H1 (cell line): ENCODE data around the gene TSSC4. TPM values are rescaled to one million over a fixed set of nuclear protein-coding genes. Genes with fewer than 3 reads are reported as not detected.

Experiments used
- CTCF ChIA-PET: fragments of 300-600 bp; sonication (Branson Sonifier 250); formaldehyde crosslinking; loops from one replicate; lab custom pipeline; 2021; ENCODE audit not compliant: partially characterized antibody; lab: Charles Lee
- POLR2A ChIA-PET: fragments of 300-600 bp; sonication (Branson Sonifier 250); formaldehyde crosslinking; loops from one replicate; lab custom pipeline; 2021; ENCODE audit warnings: inconsistent platforms; ENCODE audit not compliant: partially characterized antibody; lab: Charles Lee
- DNase-seq, 2 experiments: peaks; one replicate each; pipeline versions ENCODE4 v3.0.0 to v3.0.0-alpha.2; 2010 to 2022; ENCODE audit warnings: low spot score in 2 of 2, low read depth in 1 of 2, mixed read lengths in 1 of 2
- FAIRE-seq: peaks from 2 replicates; lab custom pipeline; 2011; peaks lifted over from hg19 to GRCh38; lab: Jason Lieb, UNC
- H2AFZ ChIP-seq: 2 replicates; pipeline ENCODE4 v1.8.1; 2012; ENCODE audit warnings: low read length, inconsistent platforms
- H2AK5ac ChIP-seq: 2 replicates; pipeline ENCODE4 v1.6.1; 2013; ENCODE audit warnings: low read depth, low read length
- H2BK120ac ChIP-seq: replicated peaks from 2 replicates; pipeline ENCODE3; 2013; ENCODE audit warnings: low read depth, low read length, inconsistent platforms
- H2BK12ac ChIP-seq: 2 replicates; pipeline ENCODE4 v1.6.1; 2013; ENCODE audit warnings: low read depth, low read length
- H2BK15ac ChIP-seq: 2 replicates; pipeline ENCODE4 v1.6.1; 2013; ENCODE audit warnings: low read length
- H2BK20ac ChIP-seq: 2 replicates; pipeline ENCODE4 v1.6.1; 2013; ENCODE audit warnings: low read length
- H2BK5ac ChIP-seq: 2 replicates; pipeline ENCODE4 v1.6.1; 2013; ENCODE audit warnings: low read depth, low read length
- H3K14ac ChIP-seq: 2 replicates; pipeline ENCODE4 v1.6.1; 2013; ENCODE audit warnings: inconsistent platforms; ENCODE audit not compliant: insufficient read length
- H3K18ac ChIP-seq: 2 replicates; pipeline ENCODE4 v1.6.1; 2013; ENCODE audit warnings: low read length; ENCODE audit errors: extremely low read depth
- H3K23ac ChIP-seq: 2 replicates; pipeline ENCODE4 v1.6.1; 2013; ENCODE audit warnings: inconsistent platforms; ENCODE audit not compliant: insufficient read length
- H3K23me2 ChIP-seq: 2 replicates; pipeline ENCODE4 v1.6.1; 2013; ENCODE audit warnings: low read depth, low read length
- H3K27ac ChIP-seq: 2 replicates; pipeline ENCODE4 v1.6.1; 2011; ENCODE audit warnings: low read depth, low read length, inconsistent platforms
- H3K27me3 ChIP-seq, 4 experiments: replicated peaks in 1 of 4; 1 replicate in 1 of 4; 2 replicates in 3 of 4; pipeline versions ENCODE4 v1.6.1 to v1.8.1; 2011 to 2013; ENCODE audit warnings: low read length in 3 of 4, mild to moderate bottlenecking in 3 of 4, inconsistent platforms in 2 of 4, mixed read lengths in 2 of 4, moderate library complexity in 1 of 4; ENCODE audit not compliant: control insufficient read depth in 3 of 4, insufficient read depth in 3 of 4; ENCODE audit errors: extremely low read depth in 1 of 4
- H3K36me3 ChIP-seq, 4 experiments: 2 replicates each; pipeline versions ENCODE4 v1.6.1 to v1.8.1; 2011 to 2013; ENCODE audit warnings: mild to moderate bottlenecking in 4 of 4, low read length in 3 of 4, moderate library complexity in 2 of 4, control low read depth in 1 of 4, inconsistent platforms in 1 of 4; ENCODE audit not compliant: insufficient read depth in 4 of 4, control insufficient read depth in 2 of 4
- H3K4ac ChIP-seq: replicated peaks from 2 replicates; pipeline ENCODE3; 2013; ENCODE audit warnings: low read length, low read depth, mixed read lengths, inconsistent platforms; ENCODE audit not compliant: insufficient read length
- H3K4me1 ChIP-seq, 4 experiments: replicated peaks in 1 of 4; 1 replicate in 1 of 4; 2 replicates in 3 of 4; pipeline versions ENCODE4 v1.6.1 to v1.8.1; 2011 to 2013; ENCODE audit warnings: low read length in 3 of 4, inconsistent platforms in 2 of 4, mixed read lengths in 1 of 4; ENCODE audit not compliant: insufficient read depth in 4 of 4, control insufficient read depth in 3 of 4
- H3K4me2 ChIP-seq, 2 experiments: 2 replicates each; pipeline versions ENCODE4 v1.6.1 to v1.8.1; 2011 to 2013; ENCODE audit warnings: low read depth in 2 of 2, low read length in 2 of 2, control low read depth in 1 of 2, inconsistent platforms in 1 of 2, mild to moderate bottlenecking in 1 of 2; ENCODE audit not compliant: insufficient read depth in 1 of 2
- H3K4me3 ChIP-seq, 4 experiments: fragments of 200-600, 300-600 bp in 1 of 4; sonication (generic), shearing (Covaris generic), sonication (Bioruptor Twin) in 1 of 4; 2 replicates each; pipeline versions ENCODE4 v1.5.1 to v1.8.1; 2011 to 2016; ENCODE audit warnings: low read length in 4 of 4, low read depth in 3 of 4, control low read depth in 2 of 4, inconsistent platforms in 2 of 4, mild to moderate bottlenecking in 2 of 4, mixed read lengths in 1 of 4, moderate library complexity in 1 of 4; ENCODE audit not compliant: insufficient read depth in 2 of 4; ENCODE audit errors: extremely low read depth in 1 of 4
- H3K56ac ChIP-seq: replicated peaks from 2 replicates; pipeline ENCODE3; 2013; ENCODE audit warnings: low read depth, mild to moderate bottlenecking, mixed read lengths, low read length, inconsistent platforms; ENCODE audit not compliant: insufficient read length
- H3K79me1 ChIP-seq: 2 replicates; pipeline ENCODE4 v1.6.1; 2013; ENCODE audit warnings: low read depth, low read length, control low read depth
- H3K79me2 ChIP-seq, 2 experiments: 2 replicates each; pipeline versions ENCODE4 v1.6.1 to v1.8.1; 2012 to 2013; ENCODE audit warnings: low read length in 2 of 2, mild to moderate bottlenecking in 2 of 2, inconsistent platforms in 1 of 2; ENCODE audit not compliant: insufficient read depth in 2 of 2, control insufficient read depth in 1 of 2
- H3K9ac ChIP-seq, 4 experiments: replicated peaks in 1 of 4; 1 replicate in 1 of 4; 2 replicates in 3 of 4; pipeline versions ENCODE4 v1.6.1 to v1.8.1; 2011 to 2013; ENCODE audit warnings: low read depth in 3 of 4, low read length in 3 of 4, control low read depth in 2 of 4, mild to moderate bottlenecking in 2 of 4, moderate library complexity in 2 of 4, inconsistent platforms in 1 of 4; ENCODE audit errors: extremely low read depth in 1 of 4
- H3K9me3 ChIP-seq, 2 experiments: 2 replicates each; pipeline versions ENCODE4 v1.6.1 to v1.8.1; 2012 to 2013; ENCODE audit warnings: mild to moderate bottlenecking in 2 of 2, moderate library complexity in 2 of 2, control low read depth in 1 of 2, inconsistent platforms in 1 of 2, low read depth in 1 of 2, low read length in 1 of 2, mixed read lengths in 1 of 2; ENCODE audit not compliant: insufficient read depth in 2 of 2
- H4K20me1 ChIP-seq, 2 experiments: replicated peaks in 1 of 2; 2 replicates each; pipeline versions ENCODE3 to v1.8.1; 2011 to 2013; ENCODE audit warnings: inconsistent platforms in 2 of 2, low read length in 2 of 2, mild to moderate bottlenecking in 1 of 2; ENCODE audit not compliant: insufficient read depth in 2 of 2, control insufficient read depth in 1 of 2
- H4K5ac ChIP-seq: 2 replicates; pipeline ENCODE4 v1.6.1; 2013; ENCODE audit warnings: low read length, low read depth, mixed read lengths, inconsistent platforms; ENCODE audit not compliant: insufficient read length
- H4K8ac ChIP-seq: 2 replicates; pipeline ENCODE4 v1.8.0; 2013; ENCODE audit warnings: mild to moderate bottlenecking, moderate library complexity, low read length, inconsistent platforms; ENCODE audit not compliant: insufficient read depth; ENCODE audit errors: extremely low read depth
- H4K91ac ChIP-seq: replicated peaks from 2 replicates; pipeline ENCODE3; 2013; ENCODE audit warnings: low read length, mixed read lengths, inconsistent platforms; ENCODE audit not compliant: insufficient read length
- ATF3 ChIP-seq: IDR thresholded peaks from 2 replicates; pipeline ENCODE4 v1.6.1; 2011; ENCODE audit warnings: low read depth, mild to moderate bottlenecking, low read length; ENCODE audit not compliant: insufficient read depth
- BACH1 ChIP-seq: IDR thresholded peaks from 2 replicates; pipeline ENCODE4 v1.6.1; 2012; ENCODE audit warnings: low read length, improper control_type of control experiment
- CBX5 ChIP-seq: fragments of 300-800, 300-1000 bp; sonication (generic); IDR thresholded peaks from 2 replicates; pipeline ENCODE4 v1.7.1; 2016; ENCODE audit warnings: antibody characterized with exemption, low read length, low read depth
- CBX8 ChIP-seq: fragments of 300-800, 300-1000 bp; sonication (generic); IDR thresholded peaks from 2 replicates; pipeline ENCODE4 v1.7.1; 2016; ENCODE audit warnings: low read depth, low read length, borderline replicate concordance
- JUN ChIP-seq: IDR thresholded peaks from 2 replicates; pipeline ENCODE4 v1.6.1; 2011; ENCODE audit warnings: low read depth, mild to moderate bottlenecking, improper control_type of control experiment, low read length
- JUND ChIP-seq: IDR thresholded peaks from 2 replicates; pipeline ENCODE4 v1.6.1; 2011; ENCODE audit warnings: mild to moderate bottlenecking, improper control_type of control experiment, low read length
- KDM5A ChIP-seq: fragments of 200-600 bp; IDR thresholded peaks from 2 replicates; pipeline ENCODE4 v1.7.1; 2012; ENCODE audit warnings: mild to moderate bottlenecking, low read length, inconsistent platforms, mixed read lengths
- RFX5 ChIP-seq: IDR thresholded peaks from 2 replicates; pipeline ENCODE4 v1.6.1; 2011; ENCODE audit warnings: low read depth, low read length, improper control_type of control experiment, borderline replicate concordance
- SP1 ChIP-seq: IDR thresholded peaks from 2 replicates; pipeline ENCODE4 v1.6.1; 2011; ENCODE audit warnings: low read depth, low read length
- WGBS, 2 experiments: shearing (Covaris generic) in 1 of 2; methylation state at CpG; one replicate each; pipeline versions ENCODE4 v1.1.6 to v1.1.7; 2013 to 2015; ENCODE audit warnings: low lambda C conversion rate in 2 of 2, mixed read lengths in 2 of 2, inconsistent platforms in 1 of 2, low coverage in 1 of 2, missing lambda C conversion rate in 1 of 2; ENCODE audit not compliant: insufficient replicate concordance in 2 of 2, insufficient coverage in 1 of 2, insufficient read length in 1 of 2; ENCODE audit errors: extremely low coverage in 1 of 2, missing lambda C conversion rate in 1 of 2; 5-methylcytosine and 5-hydroxymethylcytosine counted together
- polyA plus RNA-seq, 7 experiments: library from polyadenylated mRNA; depleted of rRNA in 3 of 7; stranded (reverse) in 5 of 7; unstranded in 2 of 7; fragments of >200 nt in 5 of 7; fragments of 200-250 nt in 2 of 7; gene quantifications; 1 replicate in 5 of 7; 2 replicates in 1 of 7; 4 replicates in 1 of 7; pipeline versions ENCODE4 v1.2.1 to v1.2.3, GENCODE V29; 2011 to 2013; ENCODE audit warnings: missing spikeins in 2 of 7, mixed read lengths in 2 of 7
- total RNA-seq: library from RNA; stranded (reverse); fragmentation: NEBNext Ultra II Directional; extraction: Animal tissue kit (Norgen Biotek cat#: 25700); gene quantifications from 2 replicates; pipeline ENCODE4 v1.2.1, GENCODE V29; 2021

The TSSC4 gene
- total and polyA plus RNA-seq, 2 of the 8 experiments (the other 6 are each of a cell fraction or from before 2014, with no cell fraction given) = 34.0 to 39.3 TPM

- Histone ChIP-seq H4K5ac (no peak overlapping the region), H3K4me1 (peaks cover 0 to 3% (median under 1%) of the 10 kb centered on the region in 4 experiments; a peak in 2 of 7 replicates), H3K4me2 (no peak overlapping the region), H3K23me2 (no peaks in the 10 kb centered on the region), H2BK120ac (no peak overlapping the region), H3K23ac (no peak overlapping the region), H3K56ac (no peak overlapping the region), H3K9me3 (no peaks in the 10 kb centered on the region), H2BK15ac (no peak overlapping the region), H3K9ac (no peak overlapping the region), H3K4me3 (no peak overlapping the region), H2AFZ (no peak overlapping the region), H2BK20ac (no peak overlapping the region), H3K79me2 (no peaks in the 10 kb centered on the region), H2BK5ac (no peak overlapping the region), H3K36me3 (no peaks in the 10 kb centered on the region), H3K18ac (no peak overlapping the region), H3K14ac (no peak overlapping the region), H2BK12ac (no peak overlapping the region; the same call in 1 of the 2 replicates), H4K20me1 (no peaks in the 10 kb centered on the region), H3K27me3 (no peaks in the 10 kb centered on the region; a peak in 2 of 7 replicates), H4K91ac (no peak overlapping the region), H3K4ac (no peak overlapping the region), H3K79me1 (no peaks in the 10 kb centered on the region), H3K27ac (no peak overlapping the region), H2AK5ac (no peak overlapping the region), H4K8ac (no peak overlapping the region)
- no peak for FAIRE-seq
- DNase-seq = no peak
- ChIA-PET POLR2A (interaction anchor here (0.8 to 1.7 kb wide), 2 partner anchors 10 to 12 kb away, joined by 3 to 4 read pairs; no protein-coding TSS in a partner anchor), CTCF (interaction anchor here (0.6 to 9.2 kb wide), 11 partner anchors 11 to 229 kb away, joined by 3 to 196 read pairs (median 4); partner anchors contain the start of gene TSSC4)
- 93% methylated on average over 19 of the region's 28 CpGs; no CpG with 5 or more reads in 1 of the 2 experiments for WGBS, 2 experiments
- TF ChIP-seq KDM5A (no peak), ATF3 (no peak), JUND (no peak), JUN (no peak), SP1 (no peak), CBX8 (no peak), BACH1 (no peak), CBX5 (no peak), RFX5 (no peak)
Measured at GRCh38 chr11:2415171-2415570, 14.6 kb downstream of the TSSC4 start.
